Activated T-cell treated with anti-CD3 and anti-CD28 coated beads, Interleukin-2, amount 50 U/mL, for 72 hours (primary cell): Measurements from ENCODE around the gene SDCBP2. TPM values are rescaled to one million over a fixed set of nuclear protein-coding genes. Genes with fewer than 3 reads are reported as not detected.

ENCODE experiments used
- ATAC-seq, 2 donors: fragments of 150-1000 bp; cut with Tn5 transposase; replicated peaks in 1 of 2; 2 replicates each; pipeline ENCODE4 v1.10.0; 2021; ENCODE audit warnings: moderate library complexity in 2 of 2, mild to moderate bottlenecking in 1 of 2
- DNase-seq, 2 donors: peaks; one replicate each; pipeline ENCODE4 v3.0.0; 2021 to 2022; ENCODE audit warnings: mixed read lengths in 1 of 2
- H3K27ac Mint-ChIP-seq: one replicate; pipeline ENCODE4 v1.8.0; 2022; ENCODE audit warnings: mild to moderate bottlenecking, moderate library complexity, mixed read lengths
- H3K27me3 Mint-ChIP-seq: one replicate; pipeline ENCODE4 v1.8.0; 2022; ENCODE audit warnings: low read depth, mixed read lengths
- H3K36me3 Mint-ChIP-seq, 2 donors: one replicate each; pipeline ENCODE4 v1.8.0; 2022; ENCODE audit warnings: mixed read lengths in 2 of 2, mild to moderate bottlenecking in 1 of 2; ENCODE audit not compliant: insufficient read depth in 2 of 2
- H3K4me1 Mint-ChIP-seq: one replicate; pipeline ENCODE4 v1.8.0; 2022; ENCODE audit warnings: low read depth, mixed read lengths
- H3K4me3 Mint-ChIP-seq, 2 donors: one replicate each; pipeline ENCODE4 v1.8.0; 2022; ENCODE audit warnings: mild to moderate bottlenecking in 2 of 2, mixed read lengths in 2 of 2, moderate library complexity in 2 of 2
- H3K9me3 Mint-ChIP-seq, 2 donors: one replicate each; pipeline ENCODE4 v1.8.0; 2022; ENCODE audit warnings: mixed read lengths in 2 of 2
- total RNA-seq, 2 donors: library from RNA; stranded (reverse); gene quantifications; one replicate each; pipeline ENCODE4 v1.2.3, GENCODE V29; 2022

SDCBP2 gene, protein sequence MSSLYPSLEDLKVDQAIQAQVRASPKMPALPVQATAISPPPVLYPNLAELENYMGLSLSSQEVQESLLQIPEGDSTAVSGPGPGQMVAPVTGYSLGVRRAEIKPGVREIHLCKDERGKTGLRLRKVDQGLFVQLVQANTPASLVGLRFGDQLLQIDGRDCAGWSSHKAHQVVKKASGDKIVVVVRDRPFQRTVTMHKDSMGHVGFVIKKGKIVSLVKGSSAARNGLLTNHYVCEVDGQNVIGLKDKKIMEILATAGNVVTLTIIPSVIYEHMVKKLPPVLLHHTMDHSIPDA
- 10 to 100 TPM; 11.0 to 11.5 TPM for total RNA-seq

DNA sequence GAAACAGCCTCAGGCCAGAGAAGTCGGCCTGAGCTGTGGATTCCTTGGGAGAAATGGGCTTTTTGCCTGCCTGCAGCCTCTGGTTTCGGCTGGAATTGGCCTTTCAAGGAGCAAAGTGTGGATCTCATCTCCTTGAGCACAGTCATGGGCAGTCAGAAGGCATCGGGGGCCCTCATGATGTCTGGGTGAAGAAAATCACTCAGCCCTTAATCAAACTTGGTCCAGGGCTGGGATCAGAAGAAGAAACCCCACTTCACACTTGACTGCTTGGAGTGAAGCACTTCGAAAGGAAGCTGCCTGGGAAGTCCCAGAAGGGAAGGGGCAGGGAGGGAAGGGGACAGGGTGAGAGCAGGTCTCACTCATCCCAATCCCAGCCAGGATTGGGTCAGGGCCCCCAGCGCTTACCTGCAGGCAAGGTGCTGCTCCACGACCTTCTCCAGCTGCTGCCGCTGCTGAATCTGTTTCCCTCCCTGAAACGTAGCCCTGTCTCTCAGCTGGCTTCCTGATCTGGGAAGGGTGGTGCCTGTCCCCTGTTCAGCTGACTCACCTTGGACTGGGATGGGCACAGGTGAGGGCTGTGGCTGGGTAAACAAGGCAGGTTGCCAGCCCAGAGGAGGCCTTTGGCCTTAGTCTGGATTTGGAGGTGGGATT is at the start of gene SDCBP2:
Gene SDCBP2 (minus strand): TSS at position 460 of the 651 bp plus-strand sequence. CDS start 8,723 bp downstream, outside the sequence.
- no peak for DNase-seq

DNA sequence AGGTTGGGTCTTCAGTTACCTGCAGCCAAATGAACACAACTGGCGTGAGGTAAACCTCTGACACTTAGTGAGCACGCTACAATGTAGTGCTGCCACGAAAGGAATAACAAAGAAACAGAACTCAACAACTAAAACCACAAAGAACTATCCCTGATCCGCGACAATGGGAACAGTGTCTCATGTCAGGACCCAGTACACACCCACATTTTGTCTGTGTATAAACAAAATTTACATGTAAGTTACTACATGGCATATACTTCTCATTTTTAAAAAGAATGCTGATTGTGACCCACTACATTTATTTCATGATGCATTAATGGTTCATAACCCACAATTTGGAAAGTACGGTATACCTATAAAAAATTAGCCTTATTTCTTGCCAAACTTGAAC is 49.8 kb upstream of the SDCBP2 start:
- H3K9me3 Mint-ChIP-seq: no peaks in the 10 kb centered on the region
- peaks cover 94% of the 10 kb centered on the region for H3K4me1 Mint-ChIP-seq
- H3K4me3 Mint-ChIP-seq: peak overlapping the region; percentile 66 to 85
- no peak for ATAC-seq
- no peaks in the 10 kb centered on the region for H3K27me3 Mint-ChIP-seq
- peaks cover 4 to 25% of the 10 kb centered on the region in 2 donors for H3K36me3 Mint-ChIP-seq
- peak overlapping the region; percentile 95 for H3K27ac Mint-ChIP-seq
- no peak for DNase-seq

More for the DNA sequence above, at the start of gene SDCBP2:
- Mint-ChIP-seq H3K27me3 (no peaks in the 10 kb centered on the region), H3K4me3 (peak within 1 kb of the TSS in 1 of 2 donors; percentile 53), H3K4me1 (peaks cover 40% of the 10 kb centered on the region), H3K9me3 (no peaks in the 10 kb centered on the region), H3K36me3 (peaks cover 3 to 7% of the 10 kb centered on the region in 2 donors), H3K27ac (peak within 1 kb of the TSS; percentile 92)
- ATAC-seq: no peak

DNA sequence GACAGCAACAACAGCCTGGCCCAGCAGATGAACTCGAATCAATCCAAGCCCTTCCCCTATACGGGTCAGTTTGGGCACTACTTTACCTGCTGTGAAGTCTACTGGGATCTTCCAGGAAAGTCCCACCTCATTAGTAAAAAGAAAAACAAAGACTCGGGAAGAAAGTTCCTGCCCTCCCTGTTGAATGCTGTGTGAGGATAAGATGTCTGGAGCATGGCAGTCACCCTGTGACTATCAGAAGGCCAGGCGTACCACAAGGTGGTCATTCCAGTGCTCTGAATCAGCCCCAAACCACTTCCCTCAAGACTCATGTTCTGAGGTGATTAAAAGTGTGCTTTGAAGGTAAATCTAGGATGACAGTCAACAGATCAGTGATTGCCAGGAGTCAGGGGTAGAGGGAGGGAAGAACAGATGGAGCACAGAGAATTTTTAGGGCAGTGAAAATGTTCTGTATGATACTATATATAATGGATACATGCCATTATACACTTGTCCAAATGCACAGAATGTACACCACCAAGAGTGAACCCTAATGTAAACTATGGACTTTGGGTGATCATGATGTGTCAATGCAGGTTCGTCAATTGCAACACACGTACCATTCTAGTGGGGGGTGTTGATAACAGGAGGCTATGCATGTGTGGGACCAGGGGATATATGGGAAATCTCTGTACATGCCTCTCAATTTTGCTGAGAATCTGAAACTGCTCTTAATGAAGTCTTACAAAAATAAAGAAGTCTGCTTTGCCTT is 49.2 kb upstream of the SDCBP2 start:
- H3K27ac Mint-ChIP-seq: peak overlapping the region; percentile 95
- H3K4me1 Mint-ChIP-seq: peaks cover 92% of the 10 kb centered on the region
- H3K9me3 Mint-ChIP-seq: no peaks in the 10 kb centered on the region
- peak overlapping the region; percentile 85 to 88 for H3K4me3 Mint-ChIP-seq
- ATAC-seq (peak; percentile 68 to 69), DNase-seq (peak; percentile 66 to 73)
- H3K27me3 Mint-ChIP-seq: no peaks in the 10 kb centered on the region
- H3K36me3 Mint-ChIP-seq: peaks cover 4 to 28% of the 10 kb centered on the region in 2 donors

DNA sequence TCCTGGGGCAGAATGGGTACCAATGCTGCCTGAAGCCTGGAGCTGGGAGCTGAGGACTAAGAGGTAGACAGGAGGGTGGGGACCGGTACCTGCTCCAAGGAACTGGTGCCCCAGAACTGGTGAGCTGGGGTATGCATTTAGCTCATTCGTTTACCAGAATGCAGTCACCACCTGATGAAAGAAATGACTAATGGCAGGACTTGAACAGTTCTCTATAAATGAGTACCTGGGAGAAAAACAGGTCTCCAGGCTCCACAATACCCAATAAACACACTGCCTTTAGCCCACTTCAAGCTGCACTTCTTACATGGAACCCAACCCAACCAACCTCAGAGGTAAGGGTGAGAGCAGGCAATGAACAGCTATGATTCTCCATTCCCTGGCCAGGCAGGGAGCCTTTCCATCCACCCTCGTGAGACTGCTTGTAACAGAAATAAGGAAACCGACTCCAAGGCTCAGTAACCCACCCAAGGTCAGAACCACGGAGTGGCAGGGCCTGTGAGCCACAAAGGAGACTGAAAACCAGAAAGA is 48.5 kb upstream of the SDCBP2 start:
- Mint-ChIP-seq H3K27me3 (no peaks in the 10 kb centered on the region), H3K27ac (peak overlapping the region; percentile 95), H3K36me3 (peaks cover 6 to 30% of the 10 kb centered on the region in 2 donors), H3K4me1 (peaks cover 84% of the 10 kb centered on the region), H3K4me3 (peak overlapping the region; percentile 85 to 88), H3K9me3 (no peaks in the 10 kb centered on the region)
- peak; percentile 65 to 73 for DNase-seq
- peak; percentile 83 to 90 for ATAC-seq

DNA sequence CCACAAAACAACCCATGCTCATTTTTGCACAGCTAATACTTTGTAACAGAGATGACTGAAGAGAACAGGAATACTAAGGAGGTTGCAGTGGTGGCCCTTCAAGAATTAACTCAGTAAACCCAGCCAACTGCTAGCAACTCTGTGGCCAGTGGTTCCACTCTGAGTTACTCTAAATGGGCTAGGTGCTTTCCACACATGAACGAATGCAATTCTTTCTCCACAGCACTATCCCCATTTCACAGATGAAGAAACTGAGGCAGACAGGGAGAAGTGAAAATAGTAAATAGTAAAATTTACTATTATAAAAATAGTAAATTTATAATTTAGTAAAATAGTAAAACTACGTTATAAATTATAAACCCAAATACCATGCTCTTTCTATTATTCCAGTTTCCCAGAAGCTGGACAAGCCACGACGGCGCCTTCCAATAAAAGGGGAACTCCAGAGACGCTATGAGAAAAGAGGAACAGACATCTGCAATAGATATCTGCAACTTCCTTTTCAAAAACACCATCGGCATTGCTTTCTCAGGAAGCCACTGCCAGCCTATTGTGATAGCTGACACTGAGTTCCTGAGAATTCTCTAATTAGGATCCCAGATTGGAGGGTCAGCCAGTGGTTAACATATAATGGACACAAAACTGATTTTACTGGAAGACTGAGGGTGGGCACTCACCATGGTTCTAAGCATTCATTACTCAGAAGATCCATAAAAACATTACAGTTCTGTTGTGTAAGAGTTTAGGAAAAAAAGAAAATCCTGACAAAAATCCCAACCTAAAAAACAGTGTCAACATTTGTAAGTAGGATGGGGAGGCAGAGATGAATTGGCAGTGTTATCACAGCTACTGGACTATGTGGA is 47.7 kb upstream of the SDCBP2 start:
- Mint-ChIP-seq H3K9me3 (no peaks in the 10 kb centered on the region), H3K36me3 (peaks cover 6 to 30% of the 10 kb centered on the region in 2 donors), H3K4me3 (peak overlapping the region; percentile 85 to 88), H3K27me3 (no peaks in the 10 kb centered on the region), H3K27ac (peak overlapping the region; percentile 95), H3K4me1 (peaks cover 81% of the 10 kb centered on the region)
- DNase-seq (peak in 1 of 2 donors; percentile 39), ATAC-seq (peak in 1 of 2 donors; percentile 9)

DNA sequence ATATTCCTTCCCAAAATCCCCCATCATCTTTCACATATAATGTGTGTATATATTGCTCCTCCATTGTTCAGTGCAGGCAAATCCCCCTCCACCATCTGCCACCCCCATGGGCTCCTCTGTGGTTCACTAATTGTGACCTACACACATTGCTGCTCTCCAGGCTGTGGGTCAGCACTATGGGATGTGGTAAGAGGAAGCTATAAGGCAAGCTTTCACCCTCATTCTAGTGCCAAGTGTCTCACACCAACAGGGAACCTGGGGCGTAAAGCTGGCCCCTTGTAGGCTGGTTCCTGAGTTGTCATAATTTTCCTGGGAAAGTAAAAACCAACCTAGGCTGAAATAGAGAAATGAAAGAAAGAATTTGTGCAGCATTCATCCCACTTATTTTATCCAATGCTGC is 47.1 kb upstream of the SDCBP2 start:
- no peaks in the 10 kb centered on the region for H3K9me3 Mint-ChIP-seq
- ATAC-seq (no peak), DNase-seq (no peak)
- peak overlapping the region; percentile 83 for H3K27ac Mint-ChIP-seq
- H3K4me3 Mint-ChIP-seq: peak overlapping the region; percentile 68 to 71
- peaks cover 8 to 33% of the 10 kb centered on the region in 2 donors for H3K36me3 Mint-ChIP-seq
- no peaks in the 10 kb centered on the region for H3K27me3 Mint-ChIP-seq
- peaks cover 81% of the 10 kb centered on the region for H3K4me1 Mint-ChIP-seq

DNA sequence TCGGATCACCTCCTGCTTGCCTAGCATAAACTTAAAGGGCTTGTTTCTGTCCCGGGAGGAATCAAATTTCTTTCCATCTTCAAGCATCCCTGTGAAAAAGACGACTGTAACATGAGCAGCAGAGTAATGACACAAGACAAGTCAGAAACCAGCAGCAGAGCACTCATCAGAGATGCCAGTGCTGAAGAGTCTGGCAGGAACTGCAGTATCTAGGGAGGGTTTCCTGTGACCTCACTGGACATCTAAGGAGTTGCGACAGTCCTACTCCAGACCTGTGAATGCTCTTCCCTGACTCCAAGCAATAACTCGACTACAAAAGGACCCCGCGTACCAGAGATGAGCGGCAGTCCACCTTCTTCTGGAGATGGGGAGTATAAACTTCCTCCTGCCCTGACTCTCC is 46.6 kb upstream of the SDCBP2 start:
- Mint-ChIP-seq H3K4me1 (peaks cover 81% of the 10 kb centered on the region), H3K27ac (peak overlapping the region; percentile 83), H3K4me3 (peak overlapping the region; percentile 68 to 71), H3K36me3 (peaks cover 8 to 31% of the 10 kb centered on the region in 2 donors), H3K9me3 (no peaks in the 10 kb centered on the region), H3K27me3 (no peaks in the 10 kb centered on the region)
- ATAC-seq (no peak), DNase-seq (no peak)

DNA sequence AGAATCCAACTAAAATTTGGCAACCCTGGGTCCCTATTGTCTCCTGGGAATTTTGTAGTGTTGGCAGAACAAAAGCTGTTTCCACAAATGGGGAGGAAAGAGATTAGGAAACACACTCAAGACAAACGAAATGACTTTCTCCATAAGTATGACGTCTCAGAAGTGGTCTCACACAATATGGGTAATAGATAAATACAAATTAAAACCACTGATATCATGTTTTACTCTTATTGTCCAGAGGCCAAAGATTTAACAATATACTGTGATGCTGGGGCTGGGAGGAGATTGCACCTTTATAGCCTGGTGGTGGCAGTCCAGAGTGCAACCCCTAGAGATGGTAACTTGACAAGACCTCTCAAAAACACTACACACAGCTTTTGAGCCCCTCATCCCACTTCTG is 45.3 kb upstream of the SDCBP2 start:
- Mint-ChIP-seq H3K27me3 (no peaks in the 10 kb centered on the region), H3K4me3 (no peak overlapping the region), H3K36me3 (peaks cover 8 to 33% of the 10 kb centered on the region in 2 donors), H3K9me3 (no peaks in the 10 kb centered on the region), H3K27ac (peak overlapping the region; percentile 43), H3K4me1 (peaks cover 69% of the 10 kb centered on the region)
- DNase-seq (no peak), ATAC-seq (no peak)

DNA sequence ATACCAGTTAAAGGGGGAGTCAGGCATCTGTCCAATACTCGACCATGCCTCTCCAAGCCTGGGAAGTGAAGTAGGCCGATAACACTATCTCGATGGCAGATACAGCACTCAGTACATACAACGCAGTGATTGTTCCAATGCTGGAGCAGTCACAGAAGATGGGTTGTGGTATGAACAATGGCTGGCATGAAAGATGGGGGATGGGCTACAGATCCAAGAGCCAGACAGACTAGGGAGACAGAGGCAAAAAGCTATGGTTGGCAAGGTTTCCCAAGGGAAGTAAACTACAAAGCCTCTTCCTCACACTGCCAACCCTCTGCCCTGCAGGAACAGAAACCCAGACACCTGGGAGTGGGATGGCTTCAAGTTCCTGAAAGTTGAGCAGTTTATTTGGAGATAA is 44.7 kb upstream of the SDCBP2 start:
- ATAC-seq (no peak), DNase-seq (no peak)
- no peaks in the 10 kb centered on the region for H3K27me3 Mint-ChIP-seq
- H3K4me3 Mint-ChIP-seq: no peak overlapping the region
- H3K27ac Mint-ChIP-seq: peak overlapping the region; percentile 72
- H3K4me1 Mint-ChIP-seq: peaks cover 69% of the 10 kb centered on the region
- peaks cover 5 to 37% of the 10 kb centered on the region in 2 donors for H3K36me3 Mint-ChIP-seq
- no peaks in the 10 kb centered on the region for H3K9me3 Mint-ChIP-seq

DNA sequence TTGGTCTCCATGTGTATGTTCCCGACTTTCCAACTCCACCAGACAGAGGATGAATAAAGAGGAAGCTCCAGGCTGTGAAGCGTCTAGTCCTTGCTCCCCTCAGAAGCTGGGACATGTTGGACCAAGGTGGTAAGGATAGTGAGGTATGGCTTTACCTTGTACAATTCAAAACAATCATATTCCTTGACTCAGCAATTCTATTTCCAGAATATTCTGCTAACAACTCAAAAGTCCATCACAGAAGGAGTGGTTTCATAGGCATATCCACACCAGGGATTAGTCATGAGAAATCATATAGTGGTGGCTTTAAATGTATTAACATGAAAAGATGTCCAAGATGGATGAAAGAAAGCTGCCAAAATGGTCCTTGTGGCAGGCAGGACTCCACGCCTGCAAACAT is 44.1 kb upstream of the SDCBP2 start:
- no peak overlapping the region for H3K27ac Mint-ChIP-seq
- ATAC-seq (no peak), DNase-seq (no peak)
- H3K9me3 Mint-ChIP-seq: no peaks in the 10 kb centered on the region
- H3K36me3 Mint-ChIP-seq: peaks cover 5 to 41% of the 10 kb centered on the region in 2 donors
- no peak overlapping the region for H3K4me3 Mint-ChIP-seq
- H3K27me3 Mint-ChIP-seq: no peaks in the 10 kb centered on the region
- H3K4me1 Mint-ChIP-seq: peaks cover 68% of the 10 kb centered on the region

DNA sequence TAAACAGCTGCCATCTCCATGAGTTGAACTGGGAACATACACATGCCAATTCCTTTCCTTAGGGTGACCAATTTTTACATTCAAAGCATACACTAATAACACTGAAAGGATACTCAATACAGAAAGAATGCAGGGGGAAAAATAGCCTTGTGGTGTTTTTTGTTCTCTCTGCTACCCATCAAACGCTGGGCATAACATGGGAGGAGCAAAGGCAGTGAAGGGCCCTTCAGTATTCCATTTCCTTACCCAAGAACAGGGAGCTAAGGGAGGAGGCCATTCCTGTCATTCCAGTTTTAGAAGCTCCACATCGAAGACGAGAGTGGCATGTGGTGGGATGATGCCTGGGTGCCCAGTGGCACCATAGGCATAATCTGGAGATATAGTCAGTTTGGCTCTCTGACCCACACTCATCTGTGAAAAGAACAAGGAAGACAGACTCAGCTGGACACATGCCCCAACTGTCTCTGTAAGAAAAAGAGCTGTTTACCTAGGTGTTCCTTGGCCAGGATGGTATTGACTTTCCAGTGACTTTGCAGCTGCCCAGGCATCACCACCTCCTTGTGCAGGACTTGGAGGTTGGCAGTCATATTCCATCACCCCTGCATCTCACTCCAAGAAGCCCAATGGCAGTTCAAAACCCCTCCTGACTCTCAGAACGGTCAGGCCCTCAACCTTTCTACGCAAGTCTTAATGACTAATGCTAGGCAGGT is 43.0 kb upstream of the SDCBP2 start:
- ATAC-seq (no peak), DNase-seq (no peak)
- peak overlapping the region; percentile 88 for H3K27ac Mint-ChIP-seq
- H3K36me3 Mint-ChIP-seq: peaks cover 5 to 46% of the 10 kb centered on the region in 2 donors
- H3K4me1 Mint-ChIP-seq: peaks cover 57% of the 10 kb centered on the region
- H3K27me3 Mint-ChIP-seq: no peaks in the 10 kb centered on the region
- H3K9me3 Mint-ChIP-seq: no peaks in the 10 kb centered on the region
- no peak overlapping the region for H3K4me3 Mint-ChIP-seq
